Neural cell (in vitro differentiated cells): ENCODE data around the gene ZNHIT1. TPM values are rescaled to one million over a fixed set of nuclear protein-coding genes. Genes with fewer than 3 reads are reported as not detected.
A peak's percentile ranks its signal among the peaks of the same experiment; 100 is the strongest.

Experiments used
- H2AFZ ChIP-seq: fragments of 200-600, 300-800 bp; sonication (generic), shearing (Covaris generic); 2 replicates; pipeline ENCODE4 v1.6.0; 2014; ENCODE audit warnings: low read depth, mild to moderate bottlenecking, antibody characterized with exemption, low read length, moderate library complexity
- H3F3A ChIP-seq: fragments of 200-600 bp; shearing (Covaris generic); 2 replicates; pipeline ENCODE4 v1.6.1; 2016; ENCODE audit warnings: mild to moderate bottlenecking, moderate library complexity, mixed read lengths, antibody characterized with exemption, low read length; ENCODE audit not compliant: insufficient read depth, poor library complexity, severe bottlenecking
- H3K27ac ChIP-seq: fragments of 200-600, 300-800 bp; sonication (generic), shearing (Covaris generic); 2 replicates; pipeline ENCODE4 v1.5.1; 2014; ENCODE audit warnings: mild to moderate bottlenecking, low read length, moderate library complexity
- H3K27me3 ChIP-seq: fragments of 300-800, 200-600 bp; sonication (generic), shearing (Covaris generic); 2 replicates; pipeline ENCODE4 v1.6.0; 2014; ENCODE audit warnings: mild to moderate bottlenecking, low read depth, low read length, moderate library complexity; ENCODE audit not compliant: insufficient read depth
- H3K36me3 ChIP-seq: fragments of 300-800, 200-600 bp; sonication (generic), shearing (Covaris generic); 2 replicates; pipeline ENCODE4 v1.5.1; 2014; ENCODE audit warnings: mild to moderate bottlenecking, antibody characterized with exemption, low read length, moderate library complexity; ENCODE audit not compliant: insufficient read depth
- H3K4me2 ChIP-seq: fragments of 300-800, 200-600 bp; sonication (generic), shearing (Covaris generic); 2 replicates; pipeline ENCODE4 v1.6.0; 2014; ENCODE audit warnings: mild to moderate bottlenecking, low read length
- H3K4me3 ChIP-seq: fragments of 300-800, 200-600 bp; sonication (generic), shearing (Covaris generic); 2 replicates; pipeline ENCODE4 v1.5.1; 2014; ENCODE audit warnings: mild to moderate bottlenecking, low read length, moderate library complexity
- H3K79me2 ChIP-seq: fragments of 200-600 bp; shearing (Covaris generic); replicated peaks from 2 replicates; pipeline ENCODE4 v1.6.0; 2014; ENCODE audit warnings: mild to moderate bottlenecking, low read length, moderate library complexity; ENCODE audit not compliant: insufficient read depth
- H3K9ac ChIP-seq: fragments of 300-800, 200-600 bp; sonication (generic), shearing (Covaris generic); 2 replicates; pipeline ENCODE4 v1.6.1; 2016; ENCODE audit warnings: mild to moderate bottlenecking, low read length, mixed read lengths
- H3K9me2 ChIP-seq: fragments of 200-600 bp; shearing (Covaris generic); 2 replicates; pipeline ENCODE4 v1.6.1; 2016; ENCODE audit warnings: mild to moderate bottlenecking, low read length, mixed read lengths; ENCODE audit not compliant: insufficient read depth
- H3K9me3 ChIP-seq: fragments of 200-600, 300-800 bp; sonication (generic), shearing (Covaris generic); 2 replicates; pipeline ENCODE4 v1.6.1; 2016; ENCODE audit warnings: mild to moderate bottlenecking, mixed run types, low read length, moderate library complexity, mixed read lengths
- H4K20me1 ChIP-seq: fragments of 200-600 bp; shearing (Covaris generic); 2 replicates; pipeline ENCODE4 v1.6.1; 2016; ENCODE audit warnings: mild to moderate bottlenecking, mixed run types; ENCODE audit not compliant: insufficient read depth
- EP300 ChIP-seq: fragments of 450-650 bp; conservative IDR thresholded peaks from 2 replicates; pipeline ENCODE4 v1.6.1; 2014; ENCODE audit warnings: antibody characterized with exemption, mild to moderate bottlenecking, moderate library complexity; ENCODE audit not compliant: poor library complexity, severe bottlenecking
- EZH2 ChIP-seq: fragments of 200-600, 300-800 bp; shearing (Covaris generic), sonication (generic); IDR thresholded peaks from 2 replicates; pipeline ENCODE4 v1.6.1; 2014; ENCODE audit warnings: antibody characterized with exemption, low read length, borderline replicate concordance, mild to moderate bottlenecking; ENCODE audit not compliant: insufficient read depth, poor library complexity, severe bottlenecking
- MXI1 ChIP-seq: fragments of 450-650 bp; conservative IDR thresholded peaks from 2 replicates; pipeline ENCODE4 v1.6.1; 2014; ENCODE audit warnings: antibody characterized with exemption, mild to moderate bottlenecking; ENCODE audit not compliant: poor library complexity, severe bottlenecking
- POLR2AphosphoS5 ChIP-seq: IDR thresholded peaks from 2 replicates; pipeline ENCODE4 v1.6.1; 2012
- RAD21 ChIP-seq: fragments of 450-650 bp; conservative IDR thresholded peaks from 2 replicates; pipeline ENCODE4 v1.6.1; 2014; ENCODE audit warnings: antibody characterized with exemption, mild to moderate bottlenecking, moderate library complexity
- REST ChIP-seq: IDR thresholded peaks from 2 replicates; pipeline ENCODE4 v1.6.1; 2012; ENCODE audit warnings: borderline replicate concordance
- SMC3 ChIP-seq: fragments of 450-650 bp; conservative IDR thresholded peaks from 2 replicates; pipeline ENCODE4 v1.6.1; 2014; ENCODE audit warnings: antibody characterized with exemption, mild to moderate bottlenecking, moderate library complexity; ENCODE audit not compliant: poor library complexity
- TAF1 ChIP-seq: IDR thresholded peaks from 2 replicates; pipeline ENCODE4 v1.6.1; 2012; ENCODE audit warnings: low read depth
- polyA plus RNA-seq: library from polyadenylated mRNA; depleted of rRNA; stranded (reverse); fragments of >200 nt; gene quantifications from 2 replicates; pipeline ENCODE4 v1.2.3, GENCODE V29; 2014

ZNHIT1 gene
- polyA plus RNA-seq, 1 donor from 2014 or later: 176 TPM

- H3K27me3 ChIP-seq: no peaks in the 10 kb centered on the region
- H3K9me3 ChIP-seq: no peaks in the 10 kb centered on the region
- H3K9me2 ChIP-seq: no peaks in the 10 kb centered on the region
- H2AFZ ChIP-seq: no peak overlapping the region
- no peaks in the 10 kb centered on the region for H3K36me3 ChIP-seq
- H4K20me1 ChIP-seq: no peaks in the 10 kb centered on the region
- no peak overlapping the region for H3K4me3 ChIP-seq
- H3K27ac ChIP-seq: no peak overlapping the region
- H3K79me2 ChIP-seq: peaks cover 17% of the 10 kb centered on the region
- TF ChIP-seq REST (no peak), TAF1 (no peak), EP300 (no peak), POLR2AphosphoS5 (no peak), MXI1 (no peak), EZH2 (no peak), RAD21 (no peak)
- no peak overlapping the region for H3K4me2 ChIP-seq
- no peak overlapping the region for H3K9ac ChIP-seq
- no peaks in the 10 kb centered on the region for H3F3A ChIP-seq
Observed at GRCh38 chr7:101241443-101242349, 23.7 kb downstream of the ZNHIT1 start.

GRCh38 chr7:101243646-101244374 is 25.8 kb downstream of the ZNHIT1 start:
- Histone ChIP-seq H3K9ac (peak overlapping the region; percentile 86), H3K79me2 (peaks cover 17% of the 10 kb centered on the region)

More at GRCh38 chr7:101243646-101244374, 25.8 kb downstream of the ZNHIT1 start:
- no peak for TF ChIP-seq SMC3
- no peak for TF ChIP-seq TAF1
- no peak for TF ChIP-seq POLR2AphosphoS5
- TF ChIP-seq MXI1: no peak
- TF ChIP-seq RAD21: no peak
- Histone ChIP-seq H4K20me1 (no peaks in the 10 kb centered on the region), H3K27me3 (no peaks in the 10 kb centered on the region), H3K27ac (peak overlapping the region; percentile 85), H3F3A (no peaks in the 10 kb centered on the region), H3K9me2 (no peaks in the 10 kb centered on the region), H3K36me3 (no peaks in the 10 kb centered on the region), H3K9me3 (no peaks in the 10 kb centered on the region), H3K4me3 (peak overlapping the region; percentile 99), H3K4me2 (peak overlapping the region; percentile 99), H2AFZ (peak overlapping the region; percentile 89)
